Glutamatergic neuron (in vitro differentiated cells): ENCODE results near the gene SKIL. TPM values are rescaled to one million over a fixed set of nuclear protein-coding genes. Genes with fewer than 3 reads are reported as not detected.

Source experiments
- DNase-seq: peaks from one replicate; pipeline ENCODE4 v3.0.0; 2022
- H3K27ac Mint-ChIP-seq: one replicate; pipeline ENCODE4 v1.8.0; 2020; ENCODE audit warnings: mild to moderate bottlenecking, mixed read lengths, inconsistent platforms; ENCODE audit not compliant: unreplicated experiment
- H3K27me3 Mint-ChIP-seq: one replicate; pipeline ENCODE4 v1.8.0; 2020; ENCODE audit warnings: mild to moderate bottlenecking, moderate library complexity, mixed read lengths, inconsistent platforms; ENCODE audit not compliant: unreplicated experiment
- H3K36me3 Mint-ChIP-seq: one replicate; pipeline ENCODE4 v1.8.0; 2020; ENCODE audit warnings: mild to moderate bottlenecking, mixed read lengths, inconsistent platforms; ENCODE audit not compliant: unreplicated experiment
- H3K4me1 Mint-ChIP-seq: one replicate; pipeline ENCODE4 v1.8.0; 2020; ENCODE audit warnings: mild to moderate bottlenecking, low read depth, mixed read lengths, inconsistent platforms; ENCODE audit not compliant: unreplicated experiment
- H3K4me3 Mint-ChIP-seq: one replicate; pipeline ENCODE4 v1.8.0; 2020; ENCODE audit warnings: mild to moderate bottlenecking, mixed read lengths, inconsistent platforms; ENCODE audit not compliant: unreplicated experiment
- H3K9me3 Mint-ChIP-seq: one replicate; pipeline ENCODE4 v1.8.0; 2020; ENCODE audit warnings: mild to moderate bottlenecking, moderate library complexity, mixed read lengths, inconsistent platforms; ENCODE audit not compliant: unreplicated experiment
- microRNA-seq: library from miRNA; unstranded; fragments of <30 nt; microRNA quantifications from one replicate; pipeline ENCODE4, GENCODE V29; 2020; ENCODE audit not compliant: unreplicated experiment
- total RNA-seq: library from RNA; stranded (reverse); fragmentation: NEBNext Ultra II Directional; extraction: Animal tissue kit (Norgen Biotek cat#: 25700); gene quantifications from one replicate; pipeline ENCODE4 v1.2.1, GENCODE V29; 2021; ENCODE audit not compliant: unreplicated experiment
- TF ChIP-seq, protein P1 (sequence below): fragments of 200-600 bp; sonication (generic); IDR thresholded peaks from one replicate; pipeline ENCODE4 v1.5.0; 2021; ENCODE audit not compliant: partially characterized antibody, unreplicated experiment

SKIL gene
- total RNA-seq, 1 donor from 2014 or later: 52.3 TPM

DNA sequence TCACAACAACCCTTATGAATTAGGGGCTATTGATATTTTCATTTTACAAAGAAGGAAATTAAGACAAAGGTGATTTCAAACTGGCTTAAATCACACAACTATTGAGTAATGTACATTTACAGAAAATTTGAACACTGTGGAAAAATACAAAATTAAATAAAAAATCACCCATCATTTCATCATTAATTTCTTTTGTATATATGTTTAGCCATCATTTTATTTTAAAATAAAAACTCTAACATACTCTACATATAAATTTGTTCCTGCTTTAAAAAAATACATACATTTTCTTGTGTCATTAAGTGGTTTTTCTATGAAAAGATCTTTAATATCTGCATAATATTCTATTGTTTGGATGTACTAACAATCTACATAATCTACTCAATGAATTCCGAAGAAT lies 81.3 kb downstream of the SKIL start:
- H3K4me3 Mint-ChIP-seq: no peak overlapping the region
- H3K27me3 Mint-ChIP-seq: no peaks in the 10 kb centered on the region
- no peak overlapping the region for H3K27ac Mint-ChIP-seq
- no peak for DNase-seq
- TF ChIP-seq, protein P1, sequence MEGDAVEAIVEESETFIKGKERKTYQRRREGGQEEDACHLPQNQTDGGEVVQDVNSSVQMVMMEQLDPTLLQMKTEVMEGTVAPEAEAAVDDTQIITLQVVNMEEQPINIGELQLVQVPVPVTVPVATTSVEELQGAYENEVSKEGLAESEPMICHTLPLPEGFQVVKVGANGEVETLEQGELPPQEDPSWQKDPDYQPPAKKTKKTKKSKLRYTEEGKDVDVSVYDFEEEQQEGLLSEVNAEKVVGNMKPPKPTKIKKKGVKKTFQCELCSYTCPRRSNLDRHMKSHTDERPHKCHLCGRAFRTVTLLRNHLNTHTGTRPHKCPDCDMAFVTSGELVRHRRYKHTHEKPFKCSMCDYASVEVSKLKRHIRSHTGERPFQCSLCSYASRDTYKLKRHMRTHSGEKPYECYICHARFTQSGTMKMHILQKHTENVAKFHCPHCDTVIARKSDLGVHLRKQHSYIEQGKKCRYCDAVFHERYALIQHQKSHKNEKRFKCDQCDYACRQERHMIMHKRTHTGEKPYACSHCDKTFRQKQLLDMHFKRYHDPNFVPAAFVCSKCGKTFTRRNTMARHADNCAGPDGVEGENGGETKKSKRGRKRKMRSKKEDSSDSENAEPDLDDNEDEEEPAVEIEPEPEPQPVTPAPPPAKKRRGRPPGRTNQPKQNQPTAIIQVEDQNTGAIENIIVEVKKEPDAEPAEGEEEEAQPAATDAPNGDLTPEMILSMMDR: no peak
- no peaks in the 10 kb centered on the region for H3K4me1 Mint-ChIP-seq
- H3K36me3 Mint-ChIP-seq: no peaks in the 10 kb centered on the region
- no peaks in the 10 kb centered on the region for H3K9me3 Mint-ChIP-seq

DNA sequence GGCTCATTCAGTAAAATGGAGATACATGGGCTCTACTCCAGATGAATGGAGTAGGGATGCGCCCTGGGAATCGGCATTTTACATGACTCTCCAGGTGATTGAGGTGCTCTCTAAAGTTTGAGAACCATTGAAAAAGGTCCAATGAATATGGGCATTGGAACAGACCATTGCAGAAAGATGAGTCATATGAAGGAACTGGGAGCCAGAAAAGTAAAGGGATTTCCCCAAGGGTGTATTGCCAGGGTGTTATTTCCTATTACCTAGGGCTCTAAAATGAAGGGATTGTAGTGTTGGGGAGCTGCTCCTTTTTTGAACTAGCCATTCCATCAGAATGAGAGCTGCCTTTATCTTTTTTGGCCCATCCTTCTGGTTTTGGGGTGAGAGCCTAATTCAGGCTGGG lies 82.8 kb downstream of the SKIL start:
- TF ChIP-seq, protein P1: no peak
- H3K4me1 Mint-ChIP-seq: no peaks in the 10 kb centered on the region
- no peak overlapping the region for H3K4me3 Mint-ChIP-seq
- H3K36me3 Mint-ChIP-seq: no peaks in the 10 kb centered on the region
- no peak for DNase-seq
- no peak overlapping the region for H3K27ac Mint-ChIP-seq
- H3K27me3 Mint-ChIP-seq: no peaks in the 10 kb centered on the region
- no peaks in the 10 kb centered on the region for H3K9me3 Mint-ChIP-seq

DNA sequence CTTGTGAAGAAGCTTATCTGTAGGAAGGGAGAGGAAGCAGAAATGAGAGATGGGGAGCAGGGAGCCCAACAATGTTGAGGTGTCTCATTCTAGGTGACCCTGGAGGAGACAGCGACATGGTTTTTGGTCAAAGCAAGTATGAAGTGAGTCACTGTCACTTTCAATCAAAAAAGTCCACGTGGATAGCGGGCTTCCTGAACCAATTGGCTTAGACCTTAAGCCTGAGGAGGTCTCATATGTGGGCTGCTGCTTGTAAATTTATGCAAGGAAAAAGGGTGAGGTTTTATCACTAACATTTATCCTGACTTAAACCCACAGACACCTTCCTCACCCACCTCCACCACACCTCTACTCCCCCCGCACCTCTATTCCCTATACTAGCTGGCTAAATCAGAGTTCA lies 83.9 kb downstream of the SKIL start:
- H3K27me3 Mint-ChIP-seq: no peaks in the 10 kb centered on the region
- H3K36me3 Mint-ChIP-seq: no peaks in the 10 kb centered on the region
- TF ChIP-seq, protein P1: no peak
- DNase-seq: no peak
- no peaks in the 10 kb centered on the region for H3K9me3 Mint-ChIP-seq
- H3K4me3 Mint-ChIP-seq: no peak overlapping the region
- H3K4me1 Mint-ChIP-seq: no peaks in the 10 kb centered on the region
- H3K27ac Mint-ChIP-seq: no peak overlapping the region

DNA sequence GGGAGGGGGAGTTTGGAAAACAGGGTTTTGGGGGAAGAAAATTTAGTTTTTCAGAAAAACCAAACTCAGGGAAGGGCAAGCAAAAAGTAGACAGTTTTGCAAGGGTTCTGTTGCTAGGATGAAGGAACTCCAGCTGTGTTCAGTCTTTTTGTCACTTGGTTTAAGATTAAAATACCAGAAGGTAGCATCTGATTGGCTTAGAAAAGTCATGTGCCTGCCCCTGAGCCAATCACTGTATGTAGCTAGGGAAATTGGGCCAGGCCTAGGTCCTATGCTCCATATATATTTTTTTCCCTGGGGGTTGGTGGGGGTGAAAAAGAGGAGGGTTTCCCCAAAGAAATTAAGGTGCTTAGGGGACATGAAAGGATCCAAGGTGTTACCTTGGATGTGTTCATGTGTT lies 85.4 kb downstream of the SKIL start:
- Mint-ChIP-seq H3K4me3 (no peak overlapping the region), H3K27ac (no peak overlapping the region), H3K27me3 (no peaks in the 10 kb centered on the region), H3K4me1 (no peaks in the 10 kb centered on the region), H3K9me3 (peaks cover under 1% of the 10 kb centered on the region), H3K36me3 (no peaks in the 10 kb centered on the region)
- TF ChIP-seq, protein P1: no peak
- DNase-seq: no peak

DNA sequence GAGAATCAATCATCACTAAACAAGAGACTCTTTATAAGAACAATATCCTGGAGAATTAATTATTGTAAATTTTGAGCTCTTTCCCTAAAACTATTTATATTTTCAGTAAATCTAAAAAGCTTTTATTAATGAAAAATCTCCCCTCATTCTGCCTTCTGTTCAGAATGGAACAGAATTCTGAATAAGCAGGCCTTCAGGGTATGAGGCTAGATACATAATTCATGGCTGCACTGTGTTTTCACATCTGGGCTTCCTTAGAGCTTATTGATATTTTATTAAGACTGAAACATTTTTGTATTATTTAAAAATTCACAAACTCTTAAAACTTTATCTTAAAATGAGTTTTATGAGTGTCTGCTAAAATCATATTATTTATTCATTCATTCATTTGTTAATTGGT lies 85.9 kb downstream of the SKIL start:
- Mint-ChIP-seq H3K36me3 (no peaks in the 10 kb centered on the region), H3K9me3 (peaks cover 1% of the 10 kb centered on the region), H3K4me1 (no peaks in the 10 kb centered on the region), H3K4me3 (no peak overlapping the region), H3K27me3 (no peaks in the 10 kb centered on the region), H3K27ac (no peak overlapping the region)
- no peak for DNase-seq
- TF ChIP-seq, protein P1: no peak

Small RNA genes lying within 50 kb of the gene (microRNA-seq; reads per million reads assigned to microRNA genes)
- not detected for gene MIR6828

Other genes with a start within 250 kb of the SKIL start
- 31.9 TPM for gene PHC3, start 176.0 kb upstream of the SKIL start, total RNA-seq
- 175 TPM for gene PRKCI, start 135.3 kb upstream of the SKIL start, total RNA-seq
- gene CLDN11, start 61.2 kb downstream of the SKIL start, total RNA-seq: 0.44 TPM
- gene SLC7A14, start 228.4 kb downstream of the SKIL start, total RNA-seq: 6.2 TPM